ENCODE measurements around the gene GLG1.
"Not testable (repeated sequence)": the region's sequence is repeated elsewhere in the genome, so short reads cannot be mapped to it uniquely, and the experiment has no call there.

GLG1 gene

DNA sequence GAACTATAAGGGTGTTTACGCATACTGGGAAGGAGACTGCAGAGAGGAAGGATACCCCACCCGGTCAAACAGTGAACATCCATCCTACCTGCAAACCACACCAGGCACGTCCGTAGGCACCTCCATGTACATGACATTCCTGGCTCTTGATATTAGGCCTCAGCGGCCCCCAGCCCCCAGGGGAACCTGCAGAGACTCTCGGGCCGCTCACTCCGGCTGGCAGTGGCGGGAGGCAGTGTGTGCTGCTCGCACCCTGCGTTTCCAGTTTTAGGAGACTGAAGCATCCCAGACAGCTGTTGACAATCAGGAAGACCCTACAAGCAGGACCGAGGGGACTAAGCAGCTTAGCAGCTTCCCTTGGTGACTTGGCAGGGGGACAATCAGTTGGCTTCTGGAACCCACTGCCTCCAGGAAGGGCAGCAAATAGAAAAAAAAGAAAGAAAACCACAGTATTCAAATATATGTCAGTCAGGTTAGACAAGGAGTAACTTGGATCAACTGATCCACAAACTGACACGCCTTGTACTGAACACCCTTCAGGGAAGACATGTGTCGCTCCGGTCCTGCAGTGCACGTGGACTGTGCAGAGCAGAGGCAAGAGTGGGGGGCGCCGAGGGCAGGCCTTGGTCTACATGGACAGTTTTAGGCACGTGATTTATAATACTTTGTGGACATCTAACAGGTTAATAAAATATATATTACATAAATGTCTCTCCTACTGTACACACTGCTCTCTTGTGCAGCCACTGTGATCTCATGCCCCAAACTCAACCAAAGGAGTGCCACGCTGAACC lies 155.8 kb downstream of the GLG1 start:
- DNase-seq (ENCODE audit: low read depth in 2 of 2, low spot score in 1 of 2) = no peak

DNA sequence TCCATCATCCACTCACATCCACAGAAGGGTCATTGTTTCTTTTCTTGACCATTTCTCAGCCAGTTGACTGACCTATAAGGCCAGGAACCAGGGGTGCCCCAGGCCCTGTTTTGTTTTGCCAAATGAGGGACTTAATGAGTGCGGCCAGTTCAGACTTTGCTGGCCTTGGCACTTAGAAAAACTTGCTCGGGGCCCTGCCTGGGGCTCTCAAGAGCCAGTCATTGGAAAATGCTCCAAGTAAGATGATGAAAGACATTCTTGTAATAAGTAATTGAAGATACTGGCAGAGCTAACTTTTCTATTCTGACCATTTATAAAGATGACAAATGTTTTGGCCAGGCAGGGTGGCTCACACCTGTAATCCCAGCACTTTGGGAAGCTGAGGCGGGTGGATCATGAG lies 156.7 kb downstream of the GLG1 start:
- DNase-seq (ENCODE audit: low read depth in 2 of 2, low spot score in 1 of 2) = no peak

DNA sequence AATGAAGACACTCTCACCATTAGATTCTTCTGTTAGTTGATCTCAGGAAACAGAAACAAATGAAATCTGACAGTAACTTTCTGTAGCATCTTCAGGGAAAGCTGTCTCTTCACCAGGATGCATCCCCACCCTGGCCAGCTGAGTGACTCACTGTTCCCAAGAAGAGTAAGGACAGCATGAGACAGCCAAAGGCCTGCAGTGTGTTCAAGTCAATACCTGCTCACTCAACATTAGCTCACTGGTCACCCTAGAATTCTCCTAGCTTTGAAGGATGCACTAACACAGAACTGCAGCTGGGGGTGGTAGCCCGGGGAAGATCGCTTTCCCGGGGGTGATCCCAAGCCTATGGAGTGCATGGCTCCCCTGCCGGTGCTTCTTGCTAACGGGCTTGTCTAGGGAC lies 157.4 kb downstream of the GLG1 start:
- DNase-seq (ENCODE audit: low read depth in 2 of 2, low spot score in 1 of 2) = no peak

DNA sequence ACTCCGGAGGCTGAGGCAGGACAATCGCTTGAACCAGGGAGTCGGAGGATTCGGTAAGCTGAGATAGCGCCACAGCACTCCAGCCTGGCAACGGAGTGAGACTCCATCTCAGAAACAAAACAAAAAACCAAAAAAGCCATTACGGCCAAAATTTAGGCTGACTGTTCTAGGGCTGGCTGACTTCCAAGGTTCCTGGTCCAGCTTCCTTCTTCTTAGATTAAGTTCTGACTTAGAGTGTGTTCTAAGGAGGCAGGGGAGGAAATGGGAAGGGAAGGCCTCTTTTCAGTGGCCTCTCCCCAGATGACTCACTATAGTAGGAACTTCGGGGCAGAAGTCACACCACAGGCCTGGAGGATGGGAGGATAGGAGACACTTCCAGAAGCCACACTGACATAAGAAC lies 157.9 kb downstream of the GLG1 start:
- DNase-seq (ENCODE audit: low read depth in 2 of 2, low spot score in 1 of 2) = no peak

DNA sequence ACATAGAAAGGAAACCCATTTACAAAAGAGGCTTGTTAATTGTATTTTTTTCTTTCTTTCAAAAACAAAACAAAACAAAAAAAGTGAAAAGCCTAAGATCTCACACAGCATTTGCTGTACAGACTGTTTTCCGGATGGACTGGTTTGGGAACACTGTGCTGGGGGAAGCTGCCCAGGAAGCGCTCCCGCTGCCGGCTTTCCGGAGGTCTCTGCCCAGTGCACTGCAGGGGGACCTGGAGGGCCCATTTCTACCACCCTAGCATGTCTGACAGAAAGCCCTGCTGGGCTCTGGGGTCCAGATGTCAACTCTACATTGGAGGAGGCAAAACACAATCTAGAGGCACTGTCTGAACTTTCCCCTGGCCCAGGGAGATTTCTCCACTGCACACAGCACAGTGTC lies 159.3 kb downstream of the GLG1 start:
- no peak for DNase-seq (ENCODE audit: low read depth in 2 of 2, low spot score in 1 of 2)

DNA sequence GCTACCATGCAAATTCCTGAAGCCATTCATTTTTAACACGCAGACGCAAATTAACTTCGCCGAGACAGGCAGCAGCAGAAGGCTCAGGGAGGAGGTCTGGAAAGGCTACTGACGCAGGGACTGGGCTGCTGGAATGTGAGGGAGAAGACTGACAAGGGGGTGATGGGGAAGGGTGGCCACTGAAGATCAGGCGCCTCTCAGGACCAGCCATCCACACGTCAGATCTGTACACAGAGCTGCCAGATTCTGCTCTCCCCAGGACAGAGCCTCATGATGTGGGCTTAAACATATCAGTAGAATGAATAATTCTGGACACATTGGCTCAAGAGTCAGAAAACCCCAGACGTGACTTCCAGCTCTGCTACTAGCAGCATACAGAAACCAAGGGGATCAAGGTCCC lies 160.0 kb downstream of the GLG1 start:
- no peak for DNase-seq (ENCODE audit: low read depth in 2 of 2, low spot score in 1 of 2)

DNA sequence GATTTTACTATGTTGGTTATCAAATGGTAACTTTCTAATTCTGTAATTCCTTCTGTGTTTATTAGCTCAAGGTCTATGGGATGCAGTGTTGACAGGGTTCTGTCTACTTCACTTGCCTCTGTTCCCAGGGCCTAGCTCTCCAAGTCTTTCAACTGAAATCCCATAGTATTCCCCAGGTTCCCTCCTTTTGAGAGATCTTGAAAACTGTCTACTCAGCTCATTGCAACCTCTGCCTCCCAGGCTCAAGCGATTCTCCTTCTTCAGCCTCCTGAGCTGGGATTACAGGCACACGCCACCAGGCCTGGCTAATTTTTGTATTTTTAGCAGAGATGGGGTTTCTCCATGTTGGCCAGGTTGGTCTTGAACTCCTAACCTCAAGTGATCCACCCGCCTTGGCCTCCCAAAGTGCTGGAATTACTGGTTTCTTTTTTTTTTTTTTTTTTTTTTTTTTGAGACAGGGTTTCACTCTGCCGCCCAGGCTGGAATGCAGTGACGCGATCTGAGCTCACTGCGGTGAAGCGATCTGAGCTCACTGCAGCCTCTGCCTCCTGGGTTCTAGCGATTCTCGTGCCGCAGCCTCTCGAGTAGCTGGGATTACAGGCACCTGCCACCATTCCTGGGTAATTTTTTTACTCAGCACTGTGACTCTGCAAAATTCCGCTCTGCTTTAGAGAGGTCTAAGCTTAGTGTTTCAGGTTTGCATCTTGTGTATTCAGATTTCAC lies 163.1 kb downstream of the GLG1 start:
- not testable (repeated sequence) for DNase-seq (ENCODE audit: low read depth in 2 of 2, low spot score in 1 of 2)

DNA sequence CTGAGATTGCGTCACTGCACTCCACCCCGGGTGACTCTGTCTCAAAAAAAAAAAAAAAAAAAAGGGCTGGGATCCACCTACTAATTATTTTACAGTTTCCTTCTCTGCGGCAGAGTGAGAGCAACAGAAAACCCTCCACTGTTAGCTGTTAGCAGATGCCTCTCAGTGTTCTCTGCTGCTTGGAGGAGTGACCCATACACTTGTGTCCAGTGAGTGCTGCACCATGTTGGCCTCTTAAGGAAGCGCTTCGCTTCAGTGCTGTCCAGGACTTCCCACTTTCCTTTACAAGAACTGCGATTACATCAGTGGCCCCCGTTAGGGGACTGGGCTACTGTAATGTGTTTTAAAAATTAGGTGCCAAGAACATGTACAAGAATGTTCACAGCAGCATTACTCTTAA lies 167.2 kb downstream of the GLG1 start:
- DNase-seq (ENCODE audit: low read depth in 2 of 2, low spot score in 1 of 2) = no peak

DNA sequence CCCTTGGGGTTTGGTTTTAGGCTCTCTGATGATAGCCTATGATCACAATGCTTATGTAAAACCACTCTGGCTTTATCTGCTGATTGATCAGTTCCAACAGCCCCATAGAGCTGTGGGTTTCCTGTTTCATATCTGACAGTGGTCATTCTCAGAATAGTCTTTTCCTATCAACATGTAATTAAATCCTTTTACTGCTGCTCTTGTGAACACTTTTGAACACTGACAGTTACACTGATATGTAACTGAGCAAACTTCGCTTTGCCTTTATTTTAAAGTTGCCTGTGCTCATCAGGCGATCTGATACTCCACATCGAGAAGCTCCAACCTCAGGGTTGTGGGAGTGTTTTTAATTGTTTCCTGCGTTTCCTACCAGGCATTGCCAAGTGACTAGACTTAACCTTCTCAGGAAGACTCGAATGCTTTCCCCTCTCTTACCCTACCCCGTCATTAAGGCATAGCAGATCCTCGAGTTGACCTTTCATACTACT lies 168.4 kb downstream of the GLG1 start:
- DNase-seq (ENCODE audit: low read depth in 2 of 2, low spot score in 1 of 2) = no peak

DNA sequence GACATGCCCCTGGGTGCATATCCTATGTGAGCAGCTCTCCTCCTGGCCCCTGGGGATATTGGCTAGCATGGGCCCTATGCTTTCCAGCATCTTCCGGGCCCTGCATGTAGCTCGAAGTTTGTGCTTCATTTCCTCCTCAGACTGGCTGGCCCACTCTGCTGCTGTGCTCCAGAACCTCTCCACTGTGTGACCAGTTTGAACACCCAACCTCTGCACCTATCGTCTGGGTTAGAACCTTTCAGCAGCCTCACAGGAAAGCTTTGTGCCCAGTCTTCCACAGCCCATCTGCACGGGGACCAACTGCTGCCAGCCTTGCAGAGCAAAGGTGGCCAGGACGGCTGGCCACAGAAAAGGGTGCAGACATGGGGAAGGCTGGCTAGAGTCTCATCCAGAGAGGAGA lies 175.4 kb downstream of the GLG1 start:
- no peak for DNase-seq (ENCODE audit: low read depth in 2 of 2, low spot score in 1 of 2)

DNA sequence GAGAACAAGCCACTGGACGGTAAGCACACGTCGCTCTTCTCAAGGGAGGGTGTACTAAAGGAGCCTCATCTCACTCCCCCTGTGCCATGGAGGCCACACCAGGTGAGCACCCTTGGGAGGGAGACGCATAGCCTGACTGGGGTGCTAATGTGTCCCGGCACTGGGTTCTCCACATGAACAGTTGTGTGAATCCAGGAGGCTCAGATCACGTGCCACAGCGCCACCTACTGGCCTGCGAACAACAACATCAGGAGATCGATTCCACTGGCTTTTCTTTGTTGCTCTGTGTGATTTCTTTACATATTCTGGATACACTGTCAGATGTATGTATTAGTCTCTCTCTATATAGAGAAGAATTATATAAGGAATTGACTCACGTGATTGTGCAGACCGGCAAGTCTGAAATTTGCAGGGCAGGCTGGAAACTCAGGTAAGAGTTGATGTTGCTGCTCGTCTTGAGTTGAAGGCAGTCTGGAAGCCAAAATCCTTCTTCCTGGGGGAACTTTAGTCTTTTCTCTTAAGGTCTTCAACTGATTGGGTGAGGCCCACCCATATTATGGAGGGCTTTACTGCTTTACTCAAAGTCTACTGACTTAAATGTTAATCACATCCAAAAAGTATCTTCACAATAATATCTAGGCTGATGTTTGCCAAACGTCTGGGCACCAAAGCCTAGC lies 176.7 kb downstream of the GLG1 start:
- peak; percentile 11 to 27 for DNase-seq (ENCODE audit: low read depth in 2 of 2, low spot score in 1 of 2)

DNA sequence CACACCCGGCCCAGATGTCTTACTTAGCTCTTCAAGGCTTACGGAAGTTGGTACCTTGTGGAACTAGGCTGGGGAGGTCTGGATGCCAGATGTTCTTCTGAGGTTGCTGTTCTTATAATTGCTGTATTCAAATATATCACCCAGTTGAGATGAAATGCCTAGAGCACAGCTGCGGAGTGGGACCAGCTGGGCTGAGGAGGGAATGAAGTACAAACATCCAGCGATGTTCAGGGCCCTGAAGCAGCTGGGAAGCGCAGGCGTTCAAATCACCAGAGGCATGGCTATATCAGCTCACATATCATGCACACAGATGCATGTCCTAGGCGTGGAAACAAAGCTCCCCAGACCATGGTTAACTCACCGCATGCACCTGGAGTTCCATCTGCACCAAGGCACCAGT lies 178.4 kb downstream of the GLG1 start:
- not testable (repeated sequence) for DNase-seq (ENCODE audit: low read depth in 2 of 2, low spot score in 1 of 2)

DNA sequence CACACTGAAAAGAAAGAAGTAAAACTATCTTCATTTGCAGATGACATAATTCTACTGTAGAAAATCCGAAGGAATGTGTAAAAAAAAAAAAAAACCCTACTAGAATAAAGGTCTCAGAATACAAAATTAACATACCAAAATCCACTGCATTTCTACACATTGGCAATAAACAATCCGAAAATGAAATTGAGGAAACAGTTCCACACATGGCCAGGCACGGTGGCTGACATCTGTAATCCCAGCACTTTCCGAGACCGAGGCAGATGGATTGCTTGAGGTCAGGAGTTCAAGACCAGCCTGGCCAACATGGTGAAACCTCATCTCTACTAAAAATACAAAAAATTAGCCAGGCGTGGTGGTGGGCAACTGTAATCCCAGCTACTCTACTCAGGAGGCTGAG lies 181.2 kb downstream of the GLG1 start:
- DNase-seq (ENCODE audit: low read depth in 2 of 2, low spot score in 1 of 2) = not testable (repeated sequence)

DNA sequence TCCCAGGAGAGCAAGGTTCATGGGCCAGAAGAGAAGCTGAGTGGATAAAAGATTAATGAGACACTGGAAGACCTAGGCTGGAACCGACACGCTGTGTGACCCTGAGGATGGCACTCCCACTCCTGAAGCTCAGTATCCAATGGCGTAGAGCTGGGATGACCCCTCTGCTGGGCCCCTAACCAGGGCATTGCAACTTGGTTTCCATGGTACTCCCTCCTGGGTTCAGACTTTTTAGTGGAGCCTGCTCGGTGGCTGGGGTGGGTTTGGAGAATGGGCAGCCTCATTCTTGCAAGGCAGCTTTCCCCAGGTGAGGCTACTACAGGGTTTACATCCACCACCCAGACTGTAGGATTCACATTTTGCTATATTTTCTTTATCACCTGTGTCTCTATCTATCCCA lies 183.2 kb downstream of the GLG1 start:
- DNase-seq (ENCODE audit: low read depth in 2 of 2, low spot score in 1 of 2) = not testable (repeated sequence)

DNA sequence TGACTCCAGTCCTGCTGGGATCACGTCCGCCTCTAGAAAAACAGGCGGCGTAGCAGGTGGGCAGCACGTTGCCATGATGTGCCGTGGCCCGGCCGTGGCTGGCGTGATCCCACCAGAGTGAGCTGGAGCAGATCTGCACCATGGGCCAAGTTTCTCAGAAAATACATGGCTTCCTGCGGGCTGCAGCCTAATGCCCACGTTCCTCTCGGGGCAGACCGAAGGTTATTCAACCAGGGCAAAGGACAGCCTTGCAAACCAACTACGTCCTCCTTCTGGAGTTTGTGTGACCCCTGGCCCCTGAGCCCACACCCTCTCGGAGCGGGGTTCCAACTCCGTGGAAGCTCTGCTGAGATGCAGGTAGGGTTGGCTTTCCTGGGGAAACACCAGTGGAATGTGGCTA lies 184.8 kb downstream of the GLG1 start:
- not testable (repeated sequence) for DNase-seq (ENCODE audit: low read depth in 2 of 2, low spot score in 1 of 2)

DNA sequence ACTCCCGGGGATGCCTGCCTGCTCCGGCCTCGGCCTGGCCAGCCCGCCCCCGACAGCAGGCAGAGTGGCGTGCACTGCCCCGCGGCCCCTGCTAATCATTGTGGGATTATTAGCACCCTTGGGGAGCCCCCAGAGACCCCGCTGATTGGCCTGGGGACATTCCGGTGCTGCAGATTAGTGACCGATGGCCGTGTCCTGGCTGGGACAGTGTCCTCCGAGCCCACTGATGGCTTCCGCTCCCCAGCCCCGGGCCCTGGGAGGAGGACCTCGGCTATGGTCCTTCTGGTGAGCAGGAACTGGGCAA lies 185.5 kb downstream of the GLG1 start:
- DNase-seq (ENCODE audit: low read depth in 2 of 2, low spot score in 1 of 2) = not testable (repeated sequence)

DNA sequence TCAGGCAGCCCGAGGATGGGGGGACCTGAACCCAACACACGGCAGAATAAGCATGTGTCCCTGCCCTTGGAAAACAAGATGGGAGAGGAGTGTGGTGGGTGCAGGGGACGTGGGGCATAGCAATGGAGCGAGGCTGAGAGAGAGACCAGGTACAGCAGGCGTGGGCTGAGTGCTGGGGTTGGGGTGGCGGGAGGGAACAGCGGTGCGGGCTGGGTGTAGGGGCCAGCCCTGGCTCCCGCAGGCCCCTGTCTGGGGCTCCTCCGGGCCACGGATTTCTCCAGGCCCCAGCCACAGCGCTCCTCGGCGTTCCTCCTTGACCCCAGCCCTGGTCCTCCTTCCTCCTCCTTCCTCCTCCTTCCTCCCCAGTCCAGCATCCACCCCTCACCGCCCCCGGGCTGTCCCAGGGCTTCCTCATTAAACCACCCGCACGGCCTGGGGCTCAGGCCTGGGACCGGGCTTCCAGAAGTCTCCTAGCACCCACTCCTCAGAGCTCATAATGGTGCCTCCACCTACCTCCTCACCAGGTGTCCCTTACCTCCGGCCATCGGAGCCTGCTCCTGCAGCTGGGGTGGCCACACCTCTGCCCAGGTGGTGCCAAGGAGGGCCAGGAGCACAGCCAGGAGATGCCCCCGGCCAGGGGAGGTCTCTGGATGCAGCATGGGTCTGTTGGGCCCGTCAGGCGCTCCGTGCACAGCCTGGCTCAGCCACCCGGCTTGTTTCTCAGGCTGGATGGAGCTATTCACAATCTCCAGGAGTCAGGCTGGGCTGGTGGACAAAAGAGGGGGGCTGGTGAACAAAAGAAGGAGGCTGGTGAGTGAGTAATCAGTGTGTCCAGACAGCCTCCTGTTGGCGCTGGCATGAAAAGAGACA lies 186.1 kb downstream of the GLG1 start, which contains the start of gene CLEC18B:
TSS of gene CLEC18B (minus strand) at position 867 of the 870 bp plus-strand sequence. CDS start at position 659, 208 bp downstream.
- DNase-seq (ENCODE audit: low read depth in 2 of 2, low spot score in 1 of 2) = not testable (repeated sequence)

DNA sequence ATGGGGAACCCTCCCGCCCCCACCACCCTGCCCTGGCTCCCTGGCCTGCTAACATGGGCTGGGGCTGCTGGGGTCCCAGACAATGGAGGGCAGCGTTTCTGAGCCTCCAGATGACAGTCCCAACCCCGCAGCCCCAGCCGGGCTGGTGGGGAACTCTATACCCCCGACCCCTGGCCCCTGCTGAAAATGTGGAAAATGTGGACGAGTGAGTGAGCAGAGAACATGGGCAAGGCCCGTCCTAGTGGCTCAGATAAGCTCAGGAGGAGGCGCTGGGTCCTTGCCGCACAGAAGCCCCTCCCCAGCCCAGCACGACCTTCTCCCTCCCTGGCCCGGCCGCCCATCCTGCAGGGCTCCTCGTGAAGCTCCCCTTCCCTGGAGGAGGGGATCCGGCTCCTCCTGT lies 187.1 kb downstream of the GLG1 start:
- DNase-seq (ENCODE audit: low read depth in 2 of 2, low spot score in 1 of 2) = not testable (repeated sequence)

DNA sequence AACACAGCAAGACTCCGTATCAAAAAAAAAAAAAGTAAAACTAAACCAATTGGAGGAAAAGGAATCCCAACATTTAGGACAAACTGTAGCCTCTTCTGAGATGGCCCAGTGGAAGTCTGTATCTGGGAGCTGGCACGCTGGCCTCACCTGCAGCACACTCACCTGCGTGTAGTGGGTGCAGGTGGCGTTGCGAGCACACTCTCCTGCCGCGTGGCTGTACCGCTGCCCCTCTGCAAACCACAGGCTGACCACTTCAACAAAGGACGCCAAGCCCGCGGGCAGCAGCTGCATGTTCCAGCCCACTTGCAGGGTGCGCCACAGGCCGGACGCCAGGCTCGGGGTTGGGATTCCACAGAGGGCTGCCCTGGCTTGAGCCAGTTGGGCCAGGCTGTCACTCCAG lies 189.0 kb downstream of the GLG1 start:
- not testable (repeated sequence) for DNase-seq (ENCODE audit: low read depth in 2 of 2, low spot score in 1 of 2)

DNA sequence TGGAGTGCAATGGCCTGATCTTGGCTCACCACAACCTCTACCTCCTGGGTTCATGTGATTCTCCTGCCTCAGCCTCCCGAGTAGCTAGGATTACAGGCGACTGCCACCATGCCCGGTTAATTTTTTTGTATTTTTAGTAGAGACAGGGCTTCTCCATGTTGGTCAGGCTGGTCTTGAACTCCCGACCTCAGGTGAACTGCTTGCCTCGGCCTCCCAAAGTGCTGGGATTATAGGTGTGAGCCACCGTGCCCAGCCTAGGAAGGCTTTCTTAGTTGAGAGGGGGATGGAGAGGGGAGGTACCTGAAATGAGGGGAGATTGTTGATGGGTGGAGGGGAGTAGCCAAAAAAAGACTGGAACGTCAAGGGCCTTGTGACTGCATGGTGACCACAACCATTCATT lies 193.0 kb downstream of the GLG1 start:
- not testable (repeated sequence) for DNase-seq (ENCODE audit: low read depth in 2 of 2, low spot score in 1 of 2)

DNA sequence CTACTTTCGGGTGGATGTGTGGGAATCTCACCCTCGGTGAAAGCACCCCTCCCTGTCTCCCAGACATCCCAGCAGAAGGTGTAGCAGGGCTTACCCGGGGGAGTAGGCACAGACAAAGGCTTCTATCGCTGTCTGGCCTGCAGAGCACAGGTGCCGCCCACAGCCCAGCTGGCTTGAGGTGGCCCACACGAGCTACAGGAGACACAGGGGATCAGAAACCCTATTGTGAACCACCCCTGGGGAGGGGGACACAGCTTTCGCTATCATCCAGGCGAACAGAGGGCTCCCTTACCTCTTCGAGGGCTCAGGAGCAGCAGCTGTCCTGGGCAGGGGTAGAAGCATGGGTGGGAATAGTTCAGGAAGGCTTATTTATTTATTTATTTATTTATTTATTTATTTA lies 193.4 kb downstream of the GLG1 start:
- not testable (repeated sequence) for DNase-seq (ENCODE audit: low read depth in 2 of 2, low spot score in 1 of 2)
